ENCODE data around the gene NR1H2.

Gene NR1H2

GRCh38 chr19:50328224-50328872, 47.9 kb upstream of the NR1H2 start:
- ATAC-seq: no peak
- TF ChIP-seq CREB5 (CRISPR knock-in tag; IDR thresholded peaks at IDR 0.05; ENCODE audit: low read depth) (no peak), POU6F1 (CRISPR knock-in tag; IDR thresholded peaks at IDR 0.05; ENCODE audit: borderline replicate concordance, low read depth) (no peak), TCF4 (CRISPR knock-in tag; IDR thresholded peaks at IDR 0.05; ENCODE audit: borderline replicate concordance) (no peak), ZNF70 (CRISPR knock-in tag; IDR thresholded peaks at IDR 0.05) (no peak), BACH2 (CRISPR knock-in tag; IDR thresholded peaks at IDR 0.05; ENCODE audit: borderline replicate concordance) (no peak), ARNTL (CRISPR knock-in tag; IDR thresholded peaks at IDR 0.05; ENCODE audit: borderline replicate concordance, low read depth) (no peak)

- no peak for TF ChIP-seq TCF4 (CRISPR knock-in tag; IDR thresholded peaks at IDR 0.05; ENCODE audit: borderline replicate concordance)
- no peak for TF ChIP-seq CSDC2 (CRISPR knock-in tag; IDR thresholded peaks at IDR 0.05)
- no peak for TF ChIP-seq POU6F1 (CRISPR knock-in tag; IDR thresholded peaks at IDR 0.05; ENCODE audit: borderline replicate concordance, low read depth)
- TF ChIP-seq PPARA (CRISPR knock-in tag; IDR thresholded peaks at IDR 0.05; ENCODE audit: borderline replicate concordance): no peak
- TF ChIP-seq ZFP30 (CRISPR knock-in tag; IDR thresholded peaks at IDR 0.05): no peak
- no peak for TF ChIP-seq CREB5 (CRISPR knock-in tag; IDR thresholded peaks at IDR 0.05; ENCODE audit: low read depth)
- TF ChIP-seq ZNF70 (CRISPR knock-in tag; IDR thresholded peaks at IDR 0.05): no peak
- TF ChIP-seq ZNF565 (CRISPR knock-in tag; conservative IDR thresholded peaks at IDR 0.05; ENCODE audit: low read depth): no peak
- no peak for TF ChIP-seq CSRNP3 (CRISPR knock-in tag; IDR thresholded peaks at IDR 0.05)
- no peak for TF ChIP-seq PATZ1 (CRISPR knock-in tag; IDR thresholded peaks at IDR 0.05; ENCODE audit: borderline replicate concordance)
- TF ChIP-seq OSR1 (CRISPR knock-in tag; IDR thresholded peaks at IDR 0.05): no peak
- TF ChIP-seq ZNF8 (CRISPR knock-in tag; IDR thresholded peaks at IDR 0.05): no peak
- TF ChIP-seq TSHZ2 (CRISPR knock-in tag; IDR thresholded peaks at IDR 0.05): no peak
- TF ChIP-seq RARB (CRISPR knock-in tag; IDR thresholded peaks at IDR 0.05): no peak
- no peak for TF ChIP-seq ISL1 (CRISPR knock-in tag; IDR thresholded peaks at IDR 0.05)
- TF ChIP-seq SNAI2 (CRISPR knock-in tag; IDR thresholded peaks at IDR 0.05): no peak
- ATAC-seq: no peak; the same call in 2 of the 3 replicates
Observed at GRCh38 chr19:50328873-50329145, 47.4 kb upstream of the NR1H2 start.

Data from SK-N-SH treated with all-trans-retinoic acid at 6 μM for 48 hours (cell line).